ENCODE data around the gene ZGRF1. TPM values are rescaled to one million over a fixed set of nuclear protein-coding genes. Genes with fewer than 3 reads are reported as not detected.

The ZGRF1 gene
- total RNA-seq, 1 donor from 2014 or later: 13.0 TPM

GRCh38 chr4:112517911-112518310 lies 118.8 kb downstream of the ZGRF1 start:
- Histone ChIP-seq H3K9ac (ENCODE audit: low read depth in 1 of 3, low read length in 3 of 3) (no peak overlapping the region), H3K4me3 (ENCODE audit: low read length in 3 of 3) (no peak overlapping the region), H3K36me3 (ENCODE audit: control insufficient read depth in 3 of 3, insufficient read depth in 3 of 3, low read length in 3 of 3) (no peaks in the 10 kb centered on the region), H3K4me1 (ENCODE audit: control insufficient read depth in 3 of 3, insufficient read depth in 3 of 3, low read length in 3 of 3) (peaks cover 25 to 34% (median 32%) of the 10 kb centered on the region in 3 donors), H3K9me3 (ENCODE audit: control insufficient read depth in 3 of 3, low read length in 3 of 3) (peaks cover 0 to 2% (median 0%) of the 10 kb centered on the region in 3 donors), H3K27ac (ENCODE audit: low read depth, low read length) (no peak overlapping the region), H3K27me3 (ENCODE audit: control insufficient read depth in 3 of 3, insufficient read depth in 3 of 3, low read length in 3 of 3) (peaks cover 86 to 89% (median 86%) of the 10 kb centered on the region in 3 donors)

- Histone ChIP-seq H3K36me3 (ENCODE audit: control insufficient read depth in 3 of 3, insufficient read depth in 3 of 3, low read length in 3 of 3) (no peaks in the 10 kb centered on the region), H3K27ac (ENCODE audit: low read depth, low read length) (no peak overlapping the region), H3K27me3 (ENCODE audit: control insufficient read depth in 3 of 3, insufficient read depth in 3 of 3, low read length in 3 of 3) (peaks cover 85 to 89% (median 86%) of the 10 kb centered on the region in 3 donors), H3K9ac (ENCODE audit: low read depth in 1 of 3, low read length in 3 of 3) (no peak overlapping the region), H3K9me3 (ENCODE audit: control insufficient read depth in 3 of 3, low read length in 3 of 3) (no peaks in the 10 kb centered on the region), H3K4me3 (ENCODE audit: low read length in 3 of 3) (peak overlapping the region in 2 of 3 donors; percentile 46 to 47), H3K4me1 (ENCODE audit: control insufficient read depth in 3 of 3, insufficient read depth in 3 of 3, low read length in 3 of 3) (peaks cover 24 to 34% (median 32%) of the 10 kb centered on the region in 3 donors)
Measured at GRCh38 chr4:112517067-112517634, 119.6 kb downstream of the ZGRF1 start.

- H3K4me3 ChIP-seq (ENCODE audit: low read length in 3 of 3): peak overlapping the region in 2 of 3 donors; percentile 46 to 47
- no peak overlapping the region for H3K27ac ChIP-seq (ENCODE audit: low read depth, low read length)
- no peak overlapping the region for H3K9ac ChIP-seq (ENCODE audit: low read depth in 1 of 3, low read length in 3 of 3)
- H3K27me3 ChIP-seq (ENCODE audit: control insufficient read depth in 3 of 3, insufficient read depth in 3 of 3, low read length in 3 of 3): peaks cover 85 to 88% (median 85%) of the 10 kb centered on the region in 3 donors
- no peaks in the 10 kb centered on the region for H3K36me3 ChIP-seq (ENCODE audit: control insufficient read depth in 3 of 3, insufficient read depth in 3 of 3, low read length in 3 of 3)
- peaks cover 24 to 34% (median 32%) of the 10 kb centered on the region in 3 donors for H3K4me1 ChIP-seq (ENCODE audit: control insufficient read depth in 3 of 3, insufficient read depth in 3 of 3, low read length in 3 of 3)
- H3K9me3 ChIP-seq (ENCODE audit: control insufficient read depth in 3 of 3, low read length in 3 of 3): no peaks in the 10 kb centered on the region
Measured at GRCh38 chr4:112516471-112517066, 120.1 kb downstream of the ZGRF1 start.

- Histone ChIP-seq H3K27me3 (ENCODE audit: control insufficient read depth in 3 of 3, insufficient read depth in 3 of 3, low read length in 3 of 3) (peaks cover 85 to 88% (median 85%) of the 10 kb centered on the region in 3 donors), H3K36me3 (ENCODE audit: control insufficient read depth in 3 of 3, insufficient read depth in 3 of 3, low read length in 3 of 3) (no peaks in the 10 kb centered on the region), H3K27ac (ENCODE audit: low read depth, low read length) (no peak within 1 kb of the TSS), H3K9ac (ENCODE audit: low read depth in 1 of 3, low read length in 3 of 3) (peak within 1 kb of the TSS; percentile 20 to 68 (median 45)), H3K4me3 (ENCODE audit: low read length in 3 of 3) (peak within 1 kb of the TSS; percentile 79 to 85 (median 82)), H3K9me3 (ENCODE audit: control insufficient read depth in 3 of 3, low read length in 3 of 3) (no peaks in the 10 kb centered on the region), H3K4me1 (ENCODE audit: control insufficient read depth in 3 of 3, insufficient read depth in 3 of 3, low read length in 3 of 3) (peaks cover 21 to 32% (median 30%) of the 10 kb centered on the region in 3 donors)
Measured at GRCh38 chr4:112516066-112516470, 120.6 kb downstream of the ZGRF1 start, which contains the start of gene NEUROG2. Gene NEUROG2, minus strand, starts transcription at chr4:112516180. Its CDS starts 705 bp downstream, at chr4:112515475.

GRCh38 chr4:112515198-112516065 lies 121.3 kb downstream of the ZGRF1 start:
- Histone ChIP-seq H3K9me3 (ENCODE audit: control insufficient read depth in 3 of 3, low read length in 3 of 3) (no peaks in the 10 kb centered on the region), H3K9ac (ENCODE audit: low read depth in 1 of 3, low read length in 3 of 3) (peak overlapping the region; percentile 20 to 68 (median 45)), H3K27me3 (ENCODE audit: control insufficient read depth in 3 of 3, insufficient read depth in 3 of 3, low read length in 3 of 3) (peaks cover 85 to 88% (median 85%) of the 10 kb centered on the region in 3 donors), H3K36me3 (ENCODE audit: control insufficient read depth in 3 of 3, insufficient read depth in 3 of 3, low read length in 3 of 3) (no peaks in the 10 kb centered on the region), H3K4me1 (ENCODE audit: control insufficient read depth in 3 of 3, insufficient read depth in 3 of 3, low read length in 3 of 3) (peaks cover 24 to 32% (median 30%) of the 10 kb centered on the region in 3 donors), H3K27ac (ENCODE audit: low read depth, low read length) (no peak overlapping the region), H3K4me3 (ENCODE audit: low read length in 3 of 3) (peak overlapping the region; percentile 79 to 85 (median 82))

- H3K4me3 ChIP-seq (ENCODE audit: low read length in 3 of 3): peak overlapping the region; percentile 59 to 85 (median 82)
- no peaks in the 10 kb centered on the region for H3K9me3 ChIP-seq (ENCODE audit: control insufficient read depth in 3 of 3, low read length in 3 of 3)
- no peaks in the 10 kb centered on the region for H3K36me3 ChIP-seq (ENCODE audit: control insufficient read depth in 3 of 3, insufficient read depth in 3 of 3, low read length in 3 of 3)
- H3K27me3 ChIP-seq (ENCODE audit: control insufficient read depth in 3 of 3, insufficient read depth in 3 of 3, low read length in 3 of 3): peaks cover 84 to 86% (median 84%) of the 10 kb centered on the region in 3 donors
- no peak overlapping the region for H3K9ac ChIP-seq (ENCODE audit: low read depth in 1 of 3, low read length in 3 of 3)
- peaks cover 29 to 36% (median 35%) of the 10 kb centered on the region in 3 donors for H3K4me1 ChIP-seq (ENCODE audit: control insufficient read depth in 3 of 3, insufficient read depth in 3 of 3, low read length in 3 of 3)
- no peak overlapping the region for H3K27ac ChIP-seq (ENCODE audit: low read depth, low read length)
Measured at GRCh38 chr4:112514647-112515197, 122.0 kb downstream of the ZGRF1 start.

- H3K27me3 ChIP-seq (ENCODE audit: control insufficient read depth in 3 of 3, insufficient read depth in 3 of 3, low read length in 3 of 3): peaks cover 85 to 90% (median 88%) of the 10 kb centered on the region in 3 donors
- no peaks in the 10 kb centered on the region for H3K9me3 ChIP-seq (ENCODE audit: control insufficient read depth in 3 of 3, low read length in 3 of 3)
- H3K36me3 ChIP-seq (ENCODE audit: control insufficient read depth in 3 of 3, insufficient read depth in 3 of 3, low read length in 3 of 3): no peaks in the 10 kb centered on the region
- no peak overlapping the region for H3K9ac ChIP-seq (ENCODE audit: low read depth in 1 of 3, low read length in 3 of 3)
- H3K4me1 ChIP-seq (ENCODE audit: control insufficient read depth in 3 of 3, insufficient read depth in 3 of 3, low read length in 3 of 3): peaks cover 35 to 39% (median 36%) of the 10 kb centered on the region in 3 donors
- H3K27ac ChIP-seq (ENCODE audit: low read depth, low read length): no peak overlapping the region
- peak overlapping the region in 2 of 3 donors; percentile 33 to 82 for H3K4me3 ChIP-seq (ENCODE audit: low read length in 3 of 3)
Measured at GRCh38 chr4:112513971-112514646, 122.6 kb downstream of the ZGRF1 start.

GRCh38 chr4:112511803-112512118 lies 124.9 kb downstream of the ZGRF1 start:
- Histone ChIP-seq H3K27ac (ENCODE audit: low read depth, low read length) (no peak overlapping the region), H3K9ac (ENCODE audit: low read depth in 1 of 3, low read length in 3 of 3) (no peak overlapping the region), H3K36me3 (ENCODE audit: control insufficient read depth in 3 of 3, insufficient read depth in 3 of 3, low read length in 3 of 3) (no peaks in the 10 kb centered on the region), H3K4me1 (ENCODE audit: control insufficient read depth in 3 of 3, insufficient read depth in 3 of 3, low read length in 3 of 3) (peaks cover 28 to 32% (median 30%) of the 10 kb centered on the region in 3 donors), H3K27me3 (ENCODE audit: control insufficient read depth in 3 of 3, insufficient read depth in 3 of 3, low read length in 3 of 3) (peaks cover 74 to 82% (median 79%) of the 10 kb centered on the region in 3 donors), H3K4me3 (ENCODE audit: low read length in 3 of 3) (no peak overlapping the region), H3K9me3 (ENCODE audit: control insufficient read depth in 3 of 3, low read length in 3 of 3) (no peaks in the 10 kb centered on the region)

- Histone ChIP-seq H3K36me3 (ENCODE audit: control insufficient read depth in 3 of 3, insufficient read depth in 3 of 3, low read length in 3 of 3) (no peaks in the 10 kb centered on the region), H3K4me3 (ENCODE audit: low read length in 3 of 3) (no peak overlapping the region), H3K9me3 (ENCODE audit: control insufficient read depth in 3 of 3, low read length in 3 of 3) (no peaks in the 10 kb centered on the region), H3K4me1 (ENCODE audit: control insufficient read depth in 3 of 3, insufficient read depth in 3 of 3, low read length in 3 of 3) (peaks cover 25 to 27% (median 25%) of the 10 kb centered on the region in 3 donors), H3K9ac (ENCODE audit: low read depth in 1 of 3, low read length in 3 of 3) (no peak overlapping the region), H3K27ac (ENCODE audit: low read depth, low read length) (no peak overlapping the region), H3K27me3 (ENCODE audit: control insufficient read depth in 3 of 3, insufficient read depth in 3 of 3, low read length in 3 of 3) (peaks cover 71 to 82% (median 80%) of the 10 kb centered on the region in 3 donors)
Measured at GRCh38 chr4:112511093-112511802, 125.5 kb downstream of the ZGRF1 start.

Measured in skeletal muscle tissue (tissue), 4 donors.